ENCODE measurements around the gene CRYBA4.

CRYBA4 gene

GRCh38 chr22:26589367-26589844, 32.4 kb upstream of the CRYBA4 start:
- CTCF ChIA-PET = no interaction called here
- POLR2A ChIA-PET = no interaction called here
- peak; percentile 63 for DNase-seq (ENCODE audit: extremely low spot score)
- no peak for TF ChIP-seq L3MBTL2 (conservative IDR thresholded peaks at IDR 0.05)
- no peak for TF ChIP-seq CTBP1 (IDR thresholded peaks at IDR 0.05; ENCODE audit: borderline replicate concordance)
- TF ChIP-seq ARNT (IDR thresholded peaks at IDR 0.05) = no peak
- TF ChIP-seq HDGF (IDR thresholded peaks at IDR 0.05; ENCODE audit: borderline replicate concordance) = no peak
- TF ChIP-seq BHLHE40 (IDR thresholded peaks at IDR 0.05; ENCODE audit: borderline replicate concordance) = no peak
- TF ChIP-seq, protein P1, sequence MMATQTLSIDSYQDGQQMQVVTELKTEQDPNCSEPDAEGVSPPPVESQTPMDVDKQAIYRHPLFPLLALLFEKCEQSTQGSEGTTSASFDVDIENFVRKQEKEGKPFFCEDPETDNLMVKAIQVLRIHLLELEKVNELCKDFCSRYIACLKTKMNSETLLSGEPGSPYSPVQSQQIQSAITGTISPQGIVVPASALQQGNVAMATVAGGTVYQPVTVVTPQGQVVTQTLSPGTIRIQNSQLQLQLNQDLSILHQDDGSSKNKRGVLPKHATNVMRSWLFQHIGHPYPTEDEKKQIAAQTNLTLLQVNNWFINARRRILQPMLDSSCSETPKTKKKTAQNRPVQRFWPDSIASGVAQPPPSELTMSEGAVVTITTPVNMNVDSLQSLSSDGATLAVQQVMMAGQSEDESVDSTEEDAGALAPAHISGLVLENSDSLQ (IDR thresholded peaks at IDR 0.05) = no peak
- TF ChIP-seq TARDBP (IDR thresholded peaks at IDR 0.05) = no peak
- no peak for TF ChIP-seq NFRKB (IDR thresholded peaks at IDR 0.05)
- TF ChIP-seq ZNF384 (IDR thresholded peaks at IDR 0.05) = no peak
- TF ChIP-seq SP1 (IDR thresholded peaks at IDR 0.05) = no peak
- TF ChIP-seq FOXM1 (IDR thresholded peaks at IDR 0.05; ENCODE audit: borderline replicate concordance) = no peak
- no peak for TF ChIP-seq FOXA1 (IDR thresholded peaks at IDR 0.05)
- TF ChIP-seq SUZ12 (IDR thresholded peaks at IDR 0.05) = no peak
- TF ChIP-seq FOXK2 (IDR thresholded peaks at IDR 0.05) = no peak
- no peak for TF ChIP-seq LEF1 (IDR thresholded peaks at IDR 0.05; ENCODE audit: borderline replicate concordance)
- TF ChIP-seq ELF4 (IDR thresholded peaks at IDR 0.05) = no peak

DNA sequence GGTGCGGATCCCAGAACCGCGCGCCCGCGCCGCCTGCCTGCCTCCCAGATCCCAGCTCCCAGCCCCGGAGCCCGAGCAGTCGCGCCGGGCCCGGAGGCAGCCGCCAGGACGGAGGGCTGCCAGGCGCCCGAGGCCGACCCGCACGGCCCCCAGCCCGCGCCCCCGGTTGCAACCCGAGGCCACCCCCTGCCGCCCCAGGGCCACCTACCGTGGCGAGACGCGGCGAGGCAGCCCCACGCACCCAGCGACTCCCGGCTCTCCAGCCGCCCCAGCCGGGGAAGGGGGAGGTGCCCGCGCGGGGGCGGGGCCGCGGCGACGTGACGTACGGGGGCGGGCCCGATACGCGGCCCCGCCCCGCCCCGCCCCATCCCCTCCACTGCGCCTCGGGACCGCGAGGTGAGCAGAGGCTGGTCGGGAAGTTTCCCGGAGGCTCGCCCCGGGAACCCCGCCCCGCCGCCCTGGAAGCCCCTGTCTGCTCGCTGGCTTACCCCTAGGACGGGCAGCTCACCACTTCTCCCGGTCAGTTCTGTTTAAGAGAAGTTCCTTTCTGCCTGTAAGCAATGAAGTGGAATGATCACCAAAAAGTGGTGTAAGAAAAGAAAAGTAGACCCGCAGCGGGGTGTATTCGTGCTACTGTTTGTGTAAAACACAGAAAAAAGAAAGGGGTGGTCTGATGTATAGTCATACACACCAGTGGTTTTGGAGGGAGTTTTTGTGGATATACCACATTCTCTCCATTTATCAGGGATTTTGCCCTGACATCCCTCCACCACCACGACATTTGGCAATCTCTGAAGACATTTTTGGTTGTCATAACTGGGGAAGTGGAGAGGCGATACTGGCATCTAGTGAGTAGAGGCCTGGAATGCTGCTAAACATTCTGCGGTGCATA, 31.7 kb upstream of the CRYBA4 start, which contains the start of gene TPST2:
TSS of gene TPST2 (minus strand) at position 288 of the 892 bp plus-strand sequence. CDS start 48,502 bp downstream, outside the sequence.
- TF ChIP-seq NFRKB (IDR thresholded peaks at IDR 0.05) (no peak), ELF4 (IDR thresholded peaks at IDR 0.05) (no peak), FOXK2 (IDR thresholded peaks at IDR 0.05) (no peak), SP1 (IDR thresholded peaks at IDR 0.05) (no peak), L3MBTL2 (conservative IDR thresholded peaks at IDR 0.05) (no peak), BHLHE40 (IDR thresholded peaks at IDR 0.05; ENCODE audit: borderline replicate concordance) (no peak), FOXA1 (IDR thresholded peaks at IDR 0.05) (no peak), TARDBP (IDR thresholded peaks at IDR 0.05) (no peak), HDGF (IDR thresholded peaks at IDR 0.05; ENCODE audit: borderline replicate concordance) (no peak), ARNT (IDR thresholded peaks at IDR 0.05) (no peak), SUZ12 (IDR thresholded peaks at IDR 0.05) (no peak), ZNF384 (IDR thresholded peaks at IDR 0.05) (no peak)
- TF ChIP-seq, protein P1 (IDR thresholded peaks at IDR 0.05) = no peak
- CTCF ChIA-PET = no interaction called here
- POLR2A ChIA-PET = no interaction called here
- peak; percentile 96 for DNase-seq (ENCODE audit: extremely low spot score)

- no peak for DNase-seq (ENCODE audit: extremely low spot score)
- ChIA-PET CTCF (no interaction called here), POLR2A (no interaction called here)
- no peak for TF ChIP-seq TARDBP (IDR thresholded peaks at IDR 0.05)
- TF ChIP-seq SP1 (IDR thresholded peaks at IDR 0.05) = no peak
- TF ChIP-seq ELF4 (IDR thresholded peaks at IDR 0.05) = no peak
- no peak for TF ChIP-seq FOXA1 (IDR thresholded peaks at IDR 0.05)
- TF ChIP-seq LEF1 (IDR thresholded peaks at IDR 0.05; ENCODE audit: borderline replicate concordance) = no peak
- TF ChIP-seq, protein P1 (IDR thresholded peaks at IDR 0.05) = no peak
- TF ChIP-seq L3MBTL2 (conservative IDR thresholded peaks at IDR 0.05) = no peak
- no peak for TF ChIP-seq BHLHE40 (IDR thresholded peaks at IDR 0.05; ENCODE audit: borderline replicate concordance)
- TF ChIP-seq ARNT (IDR thresholded peaks at IDR 0.05) = no peak
- no peak for TF ChIP-seq CTBP1 (IDR thresholded peaks at IDR 0.05; ENCODE audit: borderline replicate concordance)
- TF ChIP-seq FOXK2 (IDR thresholded peaks at IDR 0.05) = no peak
- no peak for TF ChIP-seq FOXM1 (IDR thresholded peaks at IDR 0.05; ENCODE audit: borderline replicate concordance)
- TF ChIP-seq NFRKB (IDR thresholded peaks at IDR 0.05) = no peak
- TF ChIP-seq HDGF (IDR thresholded peaks at IDR 0.05; ENCODE audit: borderline replicate concordance) = no peak
- no peak for TF ChIP-seq ZNF384 (IDR thresholded peaks at IDR 0.05)
These were observed 29.3 kb upstream of the CRYBA4 start for GRCh38 chr22:26592421-26592891.

GRCh38 chr22:26593763-26594162, 28.0 kb upstream of the CRYBA4 start:
- CTCF ChIA-PET = no interaction called here
- POLR2A ChIA-PET = no interaction called here
- TF ChIP-seq CTBP1 (IDR thresholded peaks at IDR 0.05; ENCODE audit: borderline replicate concordance) (no peak), NFRKB (IDR thresholded peaks at IDR 0.05) (no peak), ZNF384 (IDR thresholded peaks at IDR 0.05) (no peak), FOXM1 (IDR thresholded peaks at IDR 0.05; ENCODE audit: borderline replicate concordance) (no peak), FOXK2 (IDR thresholded peaks at IDR 0.05) (no peak), FOXA1 (IDR thresholded peaks at IDR 0.05) (no peak), LEF1 (IDR thresholded peaks at IDR 0.05; ENCODE audit: borderline replicate concordance) (no peak)
- TF ChIP-seq, protein P1 (IDR thresholded peaks at IDR 0.05) = no peak
- no peak for DNase-seq (ENCODE audit: extremely low spot score)

- CTCF ChIA-PET = no interaction called here
- POLR2A ChIA-PET = no interaction called here
- no peak for TF ChIP-seq FOXM1 (IDR thresholded peaks at IDR 0.05; ENCODE audit: borderline replicate concordance)
- no peak for TF ChIP-seq BHLHE40 (IDR thresholded peaks at IDR 0.05; ENCODE audit: borderline replicate concordance)
- no peak for TF ChIP-seq FOXK2 (IDR thresholded peaks at IDR 0.05)
- no peak for TF ChIP-seq ELF4 (IDR thresholded peaks at IDR 0.05)
- TF ChIP-seq ZNF384 (IDR thresholded peaks at IDR 0.05) = no peak
- no peak for TF ChIP-seq LEF1 (IDR thresholded peaks at IDR 0.05; ENCODE audit: borderline replicate concordance)
- TF ChIP-seq, protein P1 (IDR thresholded peaks at IDR 0.05) = no peak
- TF ChIP-seq HDGF (IDR thresholded peaks at IDR 0.05; ENCODE audit: borderline replicate concordance) = no peak
- TF ChIP-seq SP1 (IDR thresholded peaks at IDR 0.05) = no peak
- TF ChIP-seq L3MBTL2 (conservative IDR thresholded peaks at IDR 0.05) = no peak
- TF ChIP-seq FOXA1 (IDR thresholded peaks at IDR 0.05) = no peak
- no peak for DNase-seq (ENCODE audit: extremely low spot score)
These were observed 24.7 kb upstream of the CRYBA4 start for GRCh38 chr22:26597026-26597425.
